ENCODE measurements around the gene STX4.
A peak's percentile ranks its signal among the peaks of the same experiment; 100 is the strongest.

Gene STX4, protein sequence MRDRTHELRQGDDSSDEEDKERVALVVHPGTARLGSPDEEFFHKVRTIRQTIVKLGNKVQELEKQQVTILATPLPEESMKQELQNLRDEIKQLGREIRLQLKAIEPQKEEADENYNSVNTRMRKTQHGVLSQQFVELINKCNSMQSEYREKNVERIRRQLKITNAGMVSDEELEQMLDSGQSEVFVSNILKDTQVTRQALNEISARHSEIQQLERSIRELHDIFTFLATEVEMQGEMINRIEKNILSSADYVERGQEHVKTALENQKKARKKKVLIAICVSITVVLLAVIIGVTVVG

DNA sequence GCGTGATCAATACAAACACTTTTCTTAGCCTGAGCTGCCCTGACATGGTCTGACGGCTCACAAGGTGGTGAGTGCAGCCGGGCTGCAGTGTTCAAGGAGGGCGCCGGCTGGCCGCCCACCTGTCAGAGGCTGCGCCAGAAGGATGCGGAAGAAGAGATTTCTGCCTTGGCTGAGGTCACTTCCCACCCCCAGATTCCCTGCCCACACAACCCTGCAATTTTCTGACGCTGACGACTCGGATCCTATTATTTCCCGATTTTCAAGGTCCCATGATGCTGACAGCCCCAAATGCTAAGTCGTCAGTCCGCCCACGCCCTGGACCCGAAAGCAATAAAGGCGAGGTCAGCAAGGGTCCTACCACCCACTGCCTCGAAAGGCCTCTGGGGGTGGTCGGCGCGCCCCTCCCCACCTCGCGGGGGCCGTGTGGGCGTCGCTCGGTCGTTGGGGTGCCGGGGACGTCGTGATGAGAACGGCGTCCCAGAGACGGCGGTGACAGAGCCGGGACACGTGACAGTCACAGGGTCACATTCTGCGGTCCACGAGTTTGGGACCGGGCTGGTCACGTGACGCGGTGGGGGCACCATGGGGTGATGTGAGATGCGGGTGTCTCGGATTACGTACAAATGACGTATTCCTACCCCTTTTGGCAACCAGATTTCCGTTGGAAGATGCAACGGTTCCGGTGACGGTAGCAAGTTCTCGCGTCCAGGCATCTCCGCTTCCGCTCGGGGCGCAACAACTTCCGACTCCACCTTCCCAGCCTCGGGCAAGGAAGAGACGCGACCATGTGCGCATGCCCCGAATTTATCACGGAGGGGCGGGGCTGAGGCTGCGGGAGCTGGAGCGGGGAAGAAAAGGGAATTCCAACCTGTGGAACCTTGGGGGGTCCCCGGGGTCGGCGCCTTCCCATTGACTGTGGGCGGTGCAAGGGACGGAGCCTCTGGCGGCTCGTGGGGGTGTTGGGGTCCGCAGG lies at the start of gene STX4:
TSS of gene STX4 (plus strand) at position 823 of the 973 bp plus-strand sequence. CDS start 248 bp downstream, outside the sequence.
- Histone ChIP-seq H3K9me3 (ENCODE audit: low read depth, low read length) (no peaks in the 10 kb centered on the region), H3K9ac (ENCODE audit: insufficient read length) (peak within 1 kb of the TSS; percentile 81), H3K4me3 (peak within 1 kb of the TSS; percentile 88), H3K27ac (peak within 1 kb of the TSS; percentile 67; the same call in 1 of the 2 replicates), H3K36me3 (ENCODE audit: insufficient read depth, low read length) (no peaks in the 10 kb centered on the region)
- TF ChIP-seq FOXP2 (optimal IDR thresholded peaks at IDR 0.05; ENCODE audit: control extremely low read depth, extremely low read length, insufficient read depth) (no peak), POLR2AphosphoS5 (IDR thresholded peaks at IDR 0.05; ENCODE audit: borderline replicate concordance, low read depth, low read length) (peak; percentile 44; the same call in 1 of the 2 replicates), EZH2 (IDR thresholded peaks at IDR 0.05) (no peak)
- DNase-seq (ENCODE audit: low read depth, low spot score), result peak; percentile 72

DNA sequence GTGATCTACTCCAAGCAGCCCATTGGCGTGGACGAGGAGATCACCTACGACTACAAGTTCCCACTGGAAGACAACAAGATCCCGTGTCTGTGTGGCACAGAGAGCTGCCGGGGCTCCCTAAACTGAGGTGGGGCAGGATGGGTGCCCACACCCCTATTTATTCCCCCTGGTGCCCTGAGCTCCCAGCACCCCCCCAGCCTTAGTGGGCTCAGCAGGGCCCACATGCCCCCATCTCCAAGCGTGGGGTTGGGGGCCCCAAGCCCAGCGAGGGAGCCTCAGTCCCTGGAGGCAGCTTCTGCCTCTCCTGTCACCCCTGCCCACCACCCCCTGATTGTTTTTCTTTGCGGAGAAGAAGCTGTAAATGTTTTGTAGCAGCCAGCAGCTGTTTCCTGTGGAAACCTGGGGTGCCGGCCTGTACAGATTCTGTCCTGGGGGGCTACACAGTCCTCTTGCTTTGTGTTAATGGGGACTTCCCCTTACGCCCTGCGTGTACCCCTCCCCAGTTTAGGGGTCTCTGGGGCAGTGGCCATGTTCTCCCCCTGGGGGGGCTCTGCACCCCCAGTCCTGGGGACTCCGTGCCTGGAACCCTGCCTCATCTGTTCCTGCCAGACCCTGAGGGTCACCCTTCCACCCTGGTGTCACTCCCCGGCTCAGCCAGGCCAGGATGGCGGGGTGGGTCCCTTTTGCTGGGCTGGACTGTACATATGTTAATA lies 49.3 kb upstream of the STX4 start:
- no peak overlapping the region for H3K27ac ChIP-seq
- TF ChIP-seq POLR2AphosphoS5 (IDR thresholded peaks at IDR 0.05; ENCODE audit: borderline replicate concordance, low read depth, low read length) (no peak), EZH2 (IDR thresholded peaks at IDR 0.05) (no peak)
- H3K4me3 ChIP-seq, result no peak overlapping the region
- peaks cover 22% of the 10 kb centered on the region; the same call in 1 of the 2 replicates for H3K36me3 ChIP-seq (ENCODE audit: insufficient read depth, low read length)
- H3K9ac ChIP-seq (ENCODE audit: insufficient read length), result no peak overlapping the region
- no peak for DNase-seq (ENCODE audit: low read depth, low spot score)
- no peaks in the 10 kb centered on the region for H3K9me3 ChIP-seq (ENCODE audit: low read depth, low read length)

DNA sequence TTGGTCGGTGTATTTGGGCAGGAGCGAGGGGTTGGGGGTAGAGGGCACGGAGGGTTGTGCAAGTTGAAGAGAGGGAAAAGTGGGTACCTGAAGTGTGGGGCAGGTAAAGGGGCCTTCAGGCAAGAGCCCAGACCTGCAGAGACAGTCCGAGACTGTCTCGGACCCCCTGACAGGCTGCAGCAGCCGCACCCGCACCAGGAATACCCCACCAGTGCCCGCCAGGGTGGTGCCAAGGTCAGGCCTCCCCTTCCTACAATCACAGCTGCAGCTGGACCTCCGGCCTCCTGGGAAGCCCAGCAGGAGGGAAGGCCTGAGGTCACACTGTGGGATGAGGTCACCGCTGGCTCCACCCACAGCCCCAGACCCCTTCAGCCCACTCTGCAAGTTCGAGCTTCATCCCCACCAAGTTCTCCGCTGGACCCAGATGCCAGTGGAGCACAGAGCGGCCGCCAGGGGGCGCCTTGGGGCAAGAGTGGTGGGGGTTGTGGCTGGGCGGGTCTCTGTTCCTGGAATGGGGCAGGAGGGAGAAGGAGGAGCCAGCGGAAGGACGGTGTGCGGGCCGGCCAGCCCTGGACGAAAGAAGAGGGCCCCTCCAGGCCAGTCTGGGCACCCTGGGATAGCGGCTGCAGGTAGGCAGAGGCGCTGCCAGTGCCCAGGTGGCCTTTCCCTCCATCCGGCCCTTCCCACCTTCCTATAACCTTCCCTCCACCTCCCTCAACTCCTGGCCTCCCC lies 48.5 kb upstream of the STX4 start, which contains the start of gene HSD3B7:
TSS of gene HSD3B7 (plus strand) at position 539 of the 732 bp plus-strand sequence. CDS start 452 bp downstream, outside the sequence.
- TF ChIP-seq EZH2 (IDR thresholded peaks at IDR 0.05), result no peak
- TF ChIP-seq POLR2AphosphoS5 (IDR thresholded peaks at IDR 0.05; ENCODE audit: borderline replicate concordance, low read depth, low read length), result peak; percentile 47; the same call in 1 of the 2 replicates
- no peak within 1 kb of the TSS for H3K27ac ChIP-seq
- H3K9ac ChIP-seq (ENCODE audit: insufficient read length), result no peak within 1 kb of the TSS
- DNase-seq (ENCODE audit: low read depth, low spot score), result peak; percentile 10
- no peaks in the 10 kb centered on the region for H3K9me3 ChIP-seq (ENCODE audit: low read depth, low read length)
- no peak within 1 kb of the TSS for H3K4me3 ChIP-seq
- H3K36me3 ChIP-seq (ENCODE audit: insufficient read depth, low read length), result peaks cover 16% of the 10 kb centered on the region; the same call in 1 of the 2 replicates

DNA sequence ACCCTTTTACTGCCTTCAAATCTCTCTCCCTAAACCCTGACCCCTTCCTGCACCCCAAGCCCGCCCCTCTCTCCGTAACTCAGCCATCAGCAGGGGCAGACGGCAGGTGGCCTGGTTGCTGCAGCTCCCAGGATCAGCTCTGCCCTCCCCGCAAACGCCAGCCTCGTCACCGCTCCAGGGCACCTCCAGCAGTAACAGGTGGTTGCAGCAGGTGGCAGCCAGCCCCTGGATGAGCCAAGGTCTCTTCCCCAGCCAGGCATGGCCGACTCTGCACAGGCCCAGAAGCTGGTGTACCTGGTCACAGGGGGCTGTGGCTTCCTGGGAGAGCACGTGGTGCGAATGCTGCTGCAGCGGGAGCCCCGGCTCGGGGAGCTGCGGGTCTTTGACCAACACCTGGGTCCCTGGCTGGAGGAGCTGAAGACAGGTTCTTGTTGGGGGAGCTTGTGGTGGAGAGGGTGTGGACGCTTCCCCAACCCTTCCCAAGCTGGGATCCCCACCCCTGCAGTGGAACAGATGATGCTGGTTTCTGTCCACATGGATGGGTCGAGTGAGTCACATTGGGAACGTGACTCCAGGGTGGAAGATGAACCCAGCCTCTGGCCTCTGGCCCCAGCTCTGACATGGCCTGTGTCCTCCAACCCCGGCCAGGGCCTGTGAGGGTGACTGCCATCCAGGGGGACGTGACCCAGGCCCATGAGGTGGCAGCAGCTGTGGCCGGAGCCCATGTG lies 47.8 kb upstream of the STX4 start:
- H3K9me3 ChIP-seq (ENCODE audit: low read depth, low read length), result no peaks in the 10 kb centered on the region
- no peak for DNase-seq (ENCODE audit: low read depth, low spot score)
- no peak overlapping the region for H3K9ac ChIP-seq (ENCODE audit: insufficient read length)
- H3K27ac ChIP-seq, result no peak overlapping the region
- no peak overlapping the region for H3K4me3 ChIP-seq
- TF ChIP-seq FOXP2 (optimal IDR thresholded peaks at IDR 0.05; ENCODE audit: control extremely low read depth, extremely low read length, insufficient read depth), result no peak
- TF ChIP-seq EZH2 (IDR thresholded peaks at IDR 0.05), result no peak
- TF ChIP-seq POLR2AphosphoS5 (IDR thresholded peaks at IDR 0.05; ENCODE audit: borderline replicate concordance, low read depth, low read length), result no peak
- peaks cover 9% of the 10 kb centered on the region; the same call in 1 of the 2 replicates for H3K36me3 ChIP-seq (ENCODE audit: insufficient read depth, low read length)

DNA sequence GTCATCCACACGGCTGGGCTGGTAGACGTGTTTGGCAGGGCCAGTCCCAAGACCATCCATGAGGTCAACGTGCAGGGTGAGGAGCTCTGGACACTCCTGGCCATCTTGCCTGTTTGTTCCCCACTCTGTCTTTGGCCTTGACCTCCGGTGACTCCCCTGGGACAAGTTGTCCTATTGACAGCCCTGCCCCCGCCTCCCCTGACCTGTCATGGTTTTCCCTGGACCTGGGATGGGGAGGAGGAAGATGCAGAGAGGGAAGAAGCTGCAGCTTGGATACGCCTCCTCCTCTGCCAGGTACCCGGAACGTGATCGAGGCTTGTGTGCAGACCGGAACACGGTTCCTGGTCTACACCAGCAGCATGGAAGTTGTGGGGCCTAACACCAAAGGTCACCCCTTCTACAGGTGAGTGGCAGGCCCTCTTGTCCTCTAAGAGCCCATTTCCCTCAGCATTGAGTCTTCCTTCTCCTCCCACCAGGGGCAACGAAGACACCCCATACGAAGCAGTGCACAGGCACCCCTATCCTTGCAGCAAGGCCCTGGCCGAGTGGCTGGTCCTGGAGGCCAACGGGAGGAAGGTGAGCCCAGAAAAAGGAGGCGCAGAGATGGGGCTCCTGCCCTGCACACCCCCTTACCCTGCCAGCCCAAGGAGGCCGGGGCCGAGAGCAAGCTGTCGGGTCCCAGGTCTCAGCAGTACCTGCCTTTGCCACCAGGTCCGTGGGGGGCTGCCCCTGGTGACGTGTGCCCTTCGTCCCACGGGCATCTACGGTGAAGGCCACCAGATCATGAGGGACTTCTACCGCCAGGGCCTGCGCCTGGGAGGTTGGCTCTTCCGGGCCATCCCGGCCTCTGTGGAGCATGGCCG lies 47.0 kb upstream of the STX4 start:
- Histone ChIP-seq H3K36me3 (ENCODE audit: insufficient read depth, low read length) (peaks cover 6% of the 10 kb centered on the region; the same call in 1 of the 2 replicates), H3K4me3 (no peak overlapping the region), H3K9me3 (ENCODE audit: low read depth, low read length) (no peaks in the 10 kb centered on the region), H3K27ac (no peak overlapping the region), H3K9ac (ENCODE audit: insufficient read length) (no peak overlapping the region)
- no peak for DNase-seq (ENCODE audit: low read depth, low spot score)
- no peak for TF ChIP-seq POLR2AphosphoS5 (IDR thresholded peaks at IDR 0.05; ENCODE audit: borderline replicate concordance, low read depth, low read length)
- TF ChIP-seq EZH2 (IDR thresholded peaks at IDR 0.05), result no peak
- TF ChIP-seq FOXP2 (optimal IDR thresholded peaks at IDR 0.05; ENCODE audit: control extremely low read depth, extremely low read length, insufficient read depth), result no peak

DNA sequence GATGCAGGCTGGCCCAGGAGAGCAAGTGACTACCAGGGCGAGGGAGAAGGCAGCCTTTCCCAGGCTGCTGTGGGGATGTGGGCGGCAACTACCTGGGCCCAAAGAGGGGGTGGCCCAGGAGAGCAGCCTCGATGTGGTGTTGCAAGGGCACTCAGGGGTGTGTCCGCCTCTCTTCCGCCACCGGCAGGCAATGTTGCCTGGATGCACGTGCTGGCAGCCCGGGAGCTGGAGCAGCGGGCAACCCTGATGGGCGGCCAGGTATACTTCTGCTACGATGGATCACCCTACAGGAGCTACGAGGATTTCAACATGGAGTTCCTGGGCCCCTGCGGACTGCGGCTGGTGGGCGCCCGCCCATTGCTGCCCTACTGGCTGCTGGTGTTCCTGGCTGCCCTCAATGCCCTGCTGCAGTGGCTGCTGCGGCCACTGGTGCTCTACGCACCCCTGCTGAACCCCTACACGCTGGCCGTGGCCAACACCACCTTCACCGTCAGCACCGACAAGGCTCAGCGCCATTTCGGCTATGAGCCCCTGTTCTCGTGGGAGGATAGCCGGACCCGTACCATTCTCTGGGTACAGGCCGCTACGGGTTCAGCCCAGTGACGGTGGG lies 45.7 kb upstream of the STX4 start:
- Histone ChIP-seq H3K4me3 (no peak overlapping the region), H3K9ac (ENCODE audit: insufficient read length) (no peak overlapping the region), H3K9me3 (ENCODE audit: low read depth, low read length) (no peaks in the 10 kb centered on the region), H3K36me3 (ENCODE audit: insufficient read depth, low read length) (peaks cover 6% of the 10 kb centered on the region; the same call in 1 of the 2 replicates), H3K27ac (no peak overlapping the region)
- no peak for DNase-seq (ENCODE audit: low read depth, low spot score)
- no peak for TF ChIP-seq EZH2 (IDR thresholded peaks at IDR 0.05)
- no peak for TF ChIP-seq POLR2AphosphoS5 (IDR thresholded peaks at IDR 0.05; ENCODE audit: borderline replicate concordance, low read depth, low read length)
- TF ChIP-seq FOXP2 (optimal IDR thresholded peaks at IDR 0.05; ENCODE audit: control extremely low read depth, extremely low read length, insufficient read depth), result no peak
